ENCODE results near the gene TUBG1.

DNA sequence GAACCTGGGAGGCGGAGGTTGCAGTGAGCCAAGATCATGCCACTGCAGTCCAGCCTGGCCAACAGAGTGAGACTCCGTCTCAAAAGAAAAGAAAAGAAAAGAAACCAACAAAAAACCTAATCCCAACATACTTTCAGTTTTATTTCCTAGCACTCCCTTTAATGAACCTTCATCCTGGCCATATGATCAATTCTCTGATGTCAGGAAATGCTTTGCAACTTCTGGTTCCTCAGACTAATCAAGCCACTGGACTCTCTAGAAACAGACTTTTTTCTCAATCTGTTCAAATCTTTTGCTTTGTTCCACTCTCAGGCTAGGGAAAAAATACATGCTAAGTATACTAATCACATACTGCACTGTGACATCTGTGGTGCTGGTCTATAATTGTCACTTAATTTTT, 18.6 kb upstream of the TUBG1 start:
- TF ChIP-seq, protein P1, sequence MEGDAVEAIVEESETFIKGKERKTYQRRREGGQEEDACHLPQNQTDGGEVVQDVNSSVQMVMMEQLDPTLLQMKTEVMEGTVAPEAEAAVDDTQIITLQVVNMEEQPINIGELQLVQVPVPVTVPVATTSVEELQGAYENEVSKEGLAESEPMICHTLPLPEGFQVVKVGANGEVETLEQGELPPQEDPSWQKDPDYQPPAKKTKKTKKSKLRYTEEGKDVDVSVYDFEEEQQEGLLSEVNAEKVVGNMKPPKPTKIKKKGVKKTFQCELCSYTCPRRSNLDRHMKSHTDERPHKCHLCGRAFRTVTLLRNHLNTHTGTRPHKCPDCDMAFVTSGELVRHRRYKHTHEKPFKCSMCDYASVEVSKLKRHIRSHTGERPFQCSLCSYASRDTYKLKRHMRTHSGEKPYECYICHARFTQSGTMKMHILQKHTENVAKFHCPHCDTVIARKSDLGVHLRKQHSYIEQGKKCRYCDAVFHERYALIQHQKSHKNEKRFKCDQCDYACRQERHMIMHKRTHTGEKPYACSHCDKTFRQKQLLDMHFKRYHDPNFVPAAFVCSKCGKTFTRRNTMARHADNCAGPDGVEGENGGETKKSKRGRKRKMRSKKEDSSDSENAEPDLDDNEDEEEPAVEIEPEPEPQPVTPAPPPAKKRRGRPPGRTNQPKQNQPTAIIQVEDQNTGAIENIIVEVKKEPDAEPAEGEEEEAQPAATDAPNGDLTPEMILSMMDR (conservative IDR thresholded peaks at IDR 0.05; ENCODE audit: low read depth, low read length): no peak
- TF ChIP-seq EZH2phosphoT487 (IDR thresholded peaks at IDR 0.05; ENCODE audit: borderline replicate concordance, low read length) (no peak), EZH2 (IDR thresholded peaks at IDR 0.05; ENCODE audit: low read length, unreplicated experiment) (no peak)

Data from PC-3 (cell line).